Measurements from ENCODE around the gene RPGRIP1.
"Not testable (repeated sequence)": the region's sequence is repeated elsewhere in the genome, so short reads cannot be mapped to it uniquely, and the experiment has no call there.

DNA sequence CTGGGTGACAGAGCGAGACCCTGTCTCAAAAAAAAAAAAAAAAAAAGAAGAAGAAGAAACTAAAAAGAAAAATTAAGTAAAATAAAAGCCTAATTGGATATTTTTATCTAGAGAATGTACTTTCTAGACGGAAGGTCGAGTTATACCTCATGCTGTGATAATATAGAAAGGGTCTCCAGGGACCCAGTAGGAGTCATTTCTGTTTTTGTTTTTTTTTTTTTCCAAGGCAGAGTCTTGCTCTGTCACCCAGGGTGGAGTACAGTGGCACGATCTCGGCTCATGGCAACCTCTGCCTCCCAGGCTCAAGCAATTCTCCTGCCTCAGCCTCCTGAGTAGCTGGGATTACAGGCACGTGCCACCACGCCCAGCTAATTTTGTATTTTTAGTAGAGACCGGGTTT is 14.1 kb downstream of the RPGRIP1 start:
- not testable (repeated sequence) for TF ChIP-seq SP1, ARNT, SUZ12 (IDR thresholded peaks at IDR 0.05)
- TF ChIP-seq, protein P1, sequence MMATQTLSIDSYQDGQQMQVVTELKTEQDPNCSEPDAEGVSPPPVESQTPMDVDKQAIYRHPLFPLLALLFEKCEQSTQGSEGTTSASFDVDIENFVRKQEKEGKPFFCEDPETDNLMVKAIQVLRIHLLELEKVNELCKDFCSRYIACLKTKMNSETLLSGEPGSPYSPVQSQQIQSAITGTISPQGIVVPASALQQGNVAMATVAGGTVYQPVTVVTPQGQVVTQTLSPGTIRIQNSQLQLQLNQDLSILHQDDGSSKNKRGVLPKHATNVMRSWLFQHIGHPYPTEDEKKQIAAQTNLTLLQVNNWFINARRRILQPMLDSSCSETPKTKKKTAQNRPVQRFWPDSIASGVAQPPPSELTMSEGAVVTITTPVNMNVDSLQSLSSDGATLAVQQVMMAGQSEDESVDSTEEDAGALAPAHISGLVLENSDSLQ (IDR thresholded peaks at IDR 0.05), result not testable (repeated sequence)
